Neural cell (in vitro differentiated cells): ENCODE results near the gene SCTR. TPM values are rescaled to one million over a fixed set of nuclear protein-coding genes. Genes with fewer than 3 reads are reported as not detected.

ENCODE experiments used
- H2AFZ ChIP-seq: fragments of 200-600, 300-800 bp; sonication (generic), shearing (Covaris generic); 2 replicates; pipeline ENCODE4 v1.6.0; 2014; ENCODE audit warnings: low read depth, mild to moderate bottlenecking, antibody characterized with exemption, low read length, moderate library complexity
- H3F3A ChIP-seq: fragments of 200-600 bp; shearing (Covaris generic); 2 replicates; pipeline ENCODE4 v1.6.1; 2016; ENCODE audit warnings: mild to moderate bottlenecking, moderate library complexity, mixed read lengths, antibody characterized with exemption, low read length; ENCODE audit not compliant: insufficient read depth, poor library complexity, severe bottlenecking
- H3K27ac ChIP-seq: fragments of 200-600, 300-800 bp; sonication (generic), shearing (Covaris generic); 2 replicates; pipeline ENCODE4 v1.5.1; 2014; ENCODE audit warnings: mild to moderate bottlenecking, low read length, moderate library complexity
- H3K27me3 ChIP-seq: fragments of 300-800, 200-600 bp; sonication (generic), shearing (Covaris generic); 2 replicates; pipeline ENCODE4 v1.6.0; 2014; ENCODE audit warnings: mild to moderate bottlenecking, low read depth, low read length, moderate library complexity; ENCODE audit not compliant: insufficient read depth
- H3K36me3 ChIP-seq: fragments of 300-800, 200-600 bp; sonication (generic), shearing (Covaris generic); 2 replicates; pipeline ENCODE4 v1.5.1; 2014; ENCODE audit warnings: mild to moderate bottlenecking, antibody characterized with exemption, low read length, moderate library complexity; ENCODE audit not compliant: insufficient read depth
- H3K4me2 ChIP-seq: fragments of 300-800, 200-600 bp; sonication (generic), shearing (Covaris generic); 2 replicates; pipeline ENCODE4 v1.6.0; 2014; ENCODE audit warnings: mild to moderate bottlenecking, low read length
- H3K4me3 ChIP-seq: fragments of 300-800, 200-600 bp; sonication (generic), shearing (Covaris generic); 2 replicates; pipeline ENCODE4 v1.5.1; 2014; ENCODE audit warnings: mild to moderate bottlenecking, low read length, moderate library complexity
- H3K79me2 ChIP-seq: fragments of 200-600 bp; shearing (Covaris generic); replicated peaks from 2 replicates; pipeline ENCODE4 v1.6.0; 2014; ENCODE audit warnings: mild to moderate bottlenecking, low read length, moderate library complexity; ENCODE audit not compliant: insufficient read depth
- H3K9ac ChIP-seq: fragments of 300-800, 200-600 bp; sonication (generic), shearing (Covaris generic); 2 replicates; pipeline ENCODE4 v1.6.1; 2016; ENCODE audit warnings: mild to moderate bottlenecking, low read length, mixed read lengths
- H3K9me2 ChIP-seq: fragments of 200-600 bp; shearing (Covaris generic); 2 replicates; pipeline ENCODE4 v1.6.1; 2016; ENCODE audit warnings: mild to moderate bottlenecking, low read length, mixed read lengths; ENCODE audit not compliant: insufficient read depth
- H3K9me3 ChIP-seq: fragments of 200-600, 300-800 bp; sonication (generic), shearing (Covaris generic); 2 replicates; pipeline ENCODE4 v1.6.1; 2016; ENCODE audit warnings: mild to moderate bottlenecking, mixed run types, low read length, moderate library complexity, mixed read lengths
- H4K20me1 ChIP-seq: fragments of 200-600 bp; shearing (Covaris generic); 2 replicates; pipeline ENCODE4 v1.6.1; 2016; ENCODE audit warnings: mild to moderate bottlenecking, mixed run types; ENCODE audit not compliant: insufficient read depth
- CTCF ChIP-seq: fragments of 450-650 bp; IDR thresholded peaks from 2 replicates; pipeline ENCODE4 v1.5.1; 2014; ENCODE audit warnings: antibody characterized with exemption, mild to moderate bottlenecking, moderate library complexity; ENCODE audit not compliant: poor library complexity, severe bottlenecking
- EP300 ChIP-seq: fragments of 450-650 bp; conservative IDR thresholded peaks from 2 replicates; pipeline ENCODE4 v1.6.1; 2014; ENCODE audit warnings: antibody characterized with exemption, mild to moderate bottlenecking, moderate library complexity; ENCODE audit not compliant: poor library complexity, severe bottlenecking
- EZH2 ChIP-seq: fragments of 200-600, 300-800 bp; shearing (Covaris generic), sonication (generic); IDR thresholded peaks from 2 replicates; pipeline ENCODE4 v1.6.1; 2014; ENCODE audit warnings: antibody characterized with exemption, low read length, borderline replicate concordance, mild to moderate bottlenecking; ENCODE audit not compliant: insufficient read depth, poor library complexity, severe bottlenecking
- MXI1 ChIP-seq: fragments of 450-650 bp; conservative IDR thresholded peaks from 2 replicates; pipeline ENCODE4 v1.6.1; 2014; ENCODE audit warnings: antibody characterized with exemption, mild to moderate bottlenecking; ENCODE audit not compliant: poor library complexity, severe bottlenecking
- POLR2AphosphoS5 ChIP-seq: IDR thresholded peaks from 2 replicates; pipeline ENCODE4 v1.6.1; 2012
- RAD21 ChIP-seq: fragments of 450-650 bp; conservative IDR thresholded peaks from 2 replicates; pipeline ENCODE4 v1.6.1; 2014; ENCODE audit warnings: antibody characterized with exemption, mild to moderate bottlenecking, moderate library complexity
- REST ChIP-seq: IDR thresholded peaks from 2 replicates; pipeline ENCODE4 v1.6.1; 2012; ENCODE audit warnings: borderline replicate concordance
- SMC3 ChIP-seq: fragments of 450-650 bp; conservative IDR thresholded peaks from 2 replicates; pipeline ENCODE4 v1.6.1; 2014; ENCODE audit warnings: antibody characterized with exemption, mild to moderate bottlenecking, moderate library complexity; ENCODE audit not compliant: poor library complexity
- TAF1 ChIP-seq: IDR thresholded peaks from 2 replicates; pipeline ENCODE4 v1.6.1; 2012; ENCODE audit warnings: low read depth
- polyA plus RNA-seq: library from polyadenylated mRNA; depleted of rRNA; stranded (reverse); fragments of >200 nt; gene quantifications from 2 replicates; pipeline ENCODE4 v1.2.3, GENCODE V29; 2014

Gene SCTR
- polyA plus RNA-seq, 1 donor from 2014 or later: 0.12 TPM

- Histone ChIP-seq H4K20me1 (no peaks in the 10 kb centered on the region), H3K4me2 (peak overlapping the region; percentile 26), H2AFZ (peak overlapping the region; percentile 88), H3K27ac (no peak overlapping the region), H3K9me2 (no peaks in the 10 kb centered on the region), H3K36me3 (no peaks in the 10 kb centered on the region), H3K4me3 (peak overlapping the region; percentile 93), H3K27me3 (no peaks in the 10 kb centered on the region), H3K9me3 (no peaks in the 10 kb centered on the region), H3K9ac (peak overlapping the region; percentile 78), H3F3A (no peaks in the 10 kb centered on the region), H3K79me2 (no peaks in the 10 kb centered on the region)
- TF ChIP-seq SMC3 (no peak), EZH2 (no peak), EP300 (no peak), POLR2AphosphoS5 (no peak), REST (no peak), CTCF (no peak), RAD21 (no peak), TAF1 (no peak), MXI1 (no peak)
These were observed 20.7 kb upstream of the SCTR start for GRCh38 chr2:119544939-119545475.

- TF ChIP-seq MXI1 (peak; percentile 87), CTCF (peak; percentile 34), SMC3 (no peak), EP300 (peak; percentile 49), RAD21 (no peak), TAF1 (no peak), REST (no peak), POLR2AphosphoS5 (no peak), EZH2 (no peak)
- H3K27ac ChIP-seq: peak within 1 kb of the TSS; percentile 24
These were observed 20.0 kb upstream of the SCTR start, which contains the start of gene CFAP221 for GRCh38 chr2:119544075-119544938. CFAP221 (plus strand) TSS chr2:119544449; CDS start chr2:119546132, 1,683 bp downstream.

More at GRCh38 chr2:119544075-119544938, 20.0 kb upstream of the SCTR start, which contains the start of gene CFAP221:
- H3K4me3 ChIP-seq: peak within 1 kb of the TSS; percentile 93
- no peaks in the 10 kb centered on the region for H3K79me2 ChIP-seq
- H2AFZ ChIP-seq: peak within 1 kb of the TSS; percentile 88
- no peaks in the 10 kb centered on the region for H4K20me1 ChIP-seq
- no peaks in the 10 kb centered on the region for H3K9me2 ChIP-seq
- H3F3A ChIP-seq: no peaks in the 10 kb centered on the region
- peak within 1 kb of the TSS; percentile 55 for H3K4me2 ChIP-seq
- H3K27me3 ChIP-seq: no peaks in the 10 kb centered on the region
- no peaks in the 10 kb centered on the region for H3K9me3 ChIP-seq
- no peaks in the 10 kb centered on the region for H3K36me3 ChIP-seq
- H3K9ac ChIP-seq: peak within 1 kb of the TSS; percentile 78
